DOHH2 (cell line): Measurements from ENCODE around the gene REEP1.

Experiments
- EZH2phosphoT487 ChIP-seq: fragments of 200-600 bp; sonication (generic); IDR thresholded peaks from 2 replicates; pipeline ENCODE4 v1.6.1; 2017; ENCODE audit warnings: borderline replicate concordance, mild to moderate bottlenecking, antibody characterized with exemption, low read length, moderate library complexity, mixed read lengths
- TF ChIP-seq, protein P1 (sequence below): fragments of 200-600 bp; sonication (generic); IDR thresholded peaks from one replicate; pipeline ENCODE4 v1.5.1; 2014; ENCODE audit warnings: antibody characterized with exemption, mild to moderate bottlenecking, low read depth, low read length; ENCODE audit not compliant: poor library complexity, severe bottlenecking

DNA sequence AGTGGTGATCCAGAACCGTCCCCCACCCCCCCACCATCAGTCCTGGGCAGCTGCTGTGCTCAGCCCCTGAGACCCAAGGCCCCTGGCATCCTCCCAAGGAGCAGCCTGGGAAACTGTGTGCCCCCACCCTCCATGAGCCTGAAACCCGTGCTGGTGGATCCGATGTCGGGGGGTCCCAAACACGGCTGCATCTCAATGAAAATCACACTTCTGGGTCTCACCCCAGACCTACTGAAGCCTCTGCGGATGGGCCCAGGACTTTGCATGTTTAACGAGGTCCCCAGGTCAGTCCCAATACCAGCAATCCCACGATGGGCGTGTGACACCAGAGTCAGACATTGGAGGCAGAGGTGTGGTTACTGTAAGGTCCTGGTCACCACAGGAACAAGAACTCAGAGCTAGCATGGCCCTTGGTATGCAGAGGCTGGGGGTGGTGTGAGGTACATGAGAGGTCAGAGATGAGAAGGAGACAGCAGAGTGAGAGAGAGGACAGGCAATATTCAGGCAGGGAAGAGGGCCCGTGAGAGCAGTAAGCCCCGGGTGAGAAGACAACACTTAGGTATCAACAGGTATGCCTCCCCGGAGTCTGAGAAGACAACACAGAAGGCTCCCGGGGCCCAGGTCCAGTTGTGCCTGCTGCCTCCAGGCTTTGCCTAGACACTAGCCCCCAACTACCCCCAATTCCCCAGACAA lies 105.6 kb downstream of the REEP1 start:
- TF ChIP-seq, protein P1, sequence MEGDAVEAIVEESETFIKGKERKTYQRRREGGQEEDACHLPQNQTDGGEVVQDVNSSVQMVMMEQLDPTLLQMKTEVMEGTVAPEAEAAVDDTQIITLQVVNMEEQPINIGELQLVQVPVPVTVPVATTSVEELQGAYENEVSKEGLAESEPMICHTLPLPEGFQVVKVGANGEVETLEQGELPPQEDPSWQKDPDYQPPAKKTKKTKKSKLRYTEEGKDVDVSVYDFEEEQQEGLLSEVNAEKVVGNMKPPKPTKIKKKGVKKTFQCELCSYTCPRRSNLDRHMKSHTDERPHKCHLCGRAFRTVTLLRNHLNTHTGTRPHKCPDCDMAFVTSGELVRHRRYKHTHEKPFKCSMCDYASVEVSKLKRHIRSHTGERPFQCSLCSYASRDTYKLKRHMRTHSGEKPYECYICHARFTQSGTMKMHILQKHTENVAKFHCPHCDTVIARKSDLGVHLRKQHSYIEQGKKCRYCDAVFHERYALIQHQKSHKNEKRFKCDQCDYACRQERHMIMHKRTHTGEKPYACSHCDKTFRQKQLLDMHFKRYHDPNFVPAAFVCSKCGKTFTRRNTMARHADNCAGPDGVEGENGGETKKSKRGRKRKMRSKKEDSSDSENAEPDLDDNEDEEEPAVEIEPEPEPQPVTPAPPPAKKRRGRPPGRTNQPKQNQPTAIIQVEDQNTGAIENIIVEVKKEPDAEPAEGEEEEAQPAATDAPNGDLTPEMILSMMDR: no peak
- TF ChIP-seq EZH2phosphoT487: no peak
